ENCODE data around the gene ANXA4.
"Not testable (repeated sequence)": the region's sequence is repeated elsewhere in the genome, so short reads cannot be mapped to it uniquely, and the experiment has no call there.

Gene ANXA4

GRCh38 chr2:69721022-69721421, 20.9 kb upstream of the ANXA4 start:
- no peak for DNase-seq

- DNase-seq = no peak
Measured at GRCh38 chr2:69723791-69724190, 18.1 kb upstream of the ANXA4 start.

- peak; percentile 76 to 86 for DNase-seq
Measured at GRCh38 chr2:69724540-69725159, 17.3 kb upstream of the ANXA4 start.

GRCh38 chr2:69725706-69726360, 16.1 kb upstream of the ANXA4 start:
- DNase-seq = no peak

GRCh38 chr2:69729266-69729665, 12.7 kb upstream of the ANXA4 start:
- no peak for DNase-seq

- no peak for DNase-seq
Measured at GRCh38 chr2:69729781-69730180, 12.2 kb upstream of the ANXA4 start.

- no peak for DNase-seq
Measured at GRCh38 chr2:69731147-69731970, 10.6 kb upstream of the ANXA4 start.

GRCh38 chr2:69733342-69734034, 8.4 kb upstream of the ANXA4 start:
- no peak for DNase-seq

- no peak for DNase-seq
Measured at GRCh38 chr2:69734035-69734611, 7.8 kb upstream of the ANXA4 start.

- no peak for DNase-seq
Measured at GRCh38 chr2:69734854-69735544, 6.9 kb upstream of the ANXA4 start.

GRCh38 chr2:69735686-69736085, 6.2 kb upstream of the ANXA4 start:
- no peak for DNase-seq

GRCh38 chr2:69738149-69738548, 3.8 kb upstream of the ANXA4 start:
- not testable (repeated sequence) for DNase-seq

GRCh38 chr2:69740502-69740951, 1.4 kb upstream of the ANXA4 start:
- DNase-seq = no peak

- DNase-seq = peak; percentile 25 to 28
Measured at GRCh38 chr2:69741229-69741574, 732 bp upstream of the ANXA4 start.

- no peak for DNase-seq
Measured at GRCh38 chr2:69742322-69742952, 503 bp downstream of the ANXA4 start.

GRCh38 chr2:69743847-69744264, 1.9 kb downstream of the ANXA4 start:
- no peak for DNase-seq

- DNase-seq = no peak
Measured at GRCh38 chr2:69744456-69744855, 2.5 kb downstream of the ANXA4 start.

GRCh38 chr2:69745035-69745434, 3.1 kb downstream of the ANXA4 start:
- DNase-seq = no peak

- DNase-seq = no peak
Measured at GRCh38 chr2:69750246-69750645, 8.3 kb downstream of the ANXA4 start.

GRCh38 chr2:69753659-69754363, 11.9 kb downstream of the ANXA4 start:
- DNase-seq = no peak

- no peak for DNase-seq
Measured at GRCh38 chr2:69754633-69755032, 12.7 kb downstream of the ANXA4 start.
